ENCODE results near the gene GCNT2. TPM values are rescaled to one million over a fixed set of nuclear protein-coding genes. Genes with fewer than 3 reads are reported as not detected.
"Not testable (repeated sequence)": the region's sequence is repeated elsewhere in the genome, so short reads cannot be mapped to it uniquely, and the experiment has no call there.

GCNT2 gene
- total RNA-seq, 1 donor from 2014 or later: 8.2 TPM

GRCh38 chr6:10643201-10643651, 122.1 kb downstream of the GCNT2 start:
- H3K27me3 Mint-ChIP-seq: peaks cover 15% of the 10 kb centered on the region

DNA sequence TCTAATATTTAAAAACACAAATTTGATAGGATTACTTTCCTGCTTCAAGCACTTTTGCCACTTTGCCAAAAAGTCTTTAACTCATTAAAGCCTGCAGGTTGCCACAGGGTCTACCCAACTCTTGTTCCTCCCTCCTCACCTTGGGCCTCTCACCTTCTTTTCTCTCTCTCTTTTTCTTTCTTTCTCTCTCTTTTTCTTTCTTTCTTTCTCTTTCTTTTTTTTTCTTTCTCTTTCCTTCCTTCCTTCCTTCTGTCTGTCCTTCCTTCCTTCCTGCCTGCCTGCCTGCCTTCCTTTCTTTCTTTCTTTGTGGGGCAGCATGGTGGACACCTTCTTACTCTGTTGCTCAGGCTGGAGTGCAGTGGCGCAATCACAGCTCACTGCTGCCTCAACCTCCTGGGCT, 123.1 kb downstream of the GCNT2 start:
- peaks cover 15% of the 10 kb centered on the region for H3K27me3 Mint-ChIP-seq
- no peaks in the 10 kb centered on the region for H3K9me3 Mint-ChIP-seq (ENCODE audit: low read depth)
- H3K4me1 Mint-ChIP-seq (ENCODE audit: low read depth): peaks cover 5% of the 10 kb centered on the region
- no peaks in the 10 kb centered on the region for H3K36me3 Mint-ChIP-seq (ENCODE audit: insufficient read depth)
- no peak for DNase-seq (ENCODE audit: low spot score, unreplicated experiment)
- TF ChIP-seq, protein P1, sequence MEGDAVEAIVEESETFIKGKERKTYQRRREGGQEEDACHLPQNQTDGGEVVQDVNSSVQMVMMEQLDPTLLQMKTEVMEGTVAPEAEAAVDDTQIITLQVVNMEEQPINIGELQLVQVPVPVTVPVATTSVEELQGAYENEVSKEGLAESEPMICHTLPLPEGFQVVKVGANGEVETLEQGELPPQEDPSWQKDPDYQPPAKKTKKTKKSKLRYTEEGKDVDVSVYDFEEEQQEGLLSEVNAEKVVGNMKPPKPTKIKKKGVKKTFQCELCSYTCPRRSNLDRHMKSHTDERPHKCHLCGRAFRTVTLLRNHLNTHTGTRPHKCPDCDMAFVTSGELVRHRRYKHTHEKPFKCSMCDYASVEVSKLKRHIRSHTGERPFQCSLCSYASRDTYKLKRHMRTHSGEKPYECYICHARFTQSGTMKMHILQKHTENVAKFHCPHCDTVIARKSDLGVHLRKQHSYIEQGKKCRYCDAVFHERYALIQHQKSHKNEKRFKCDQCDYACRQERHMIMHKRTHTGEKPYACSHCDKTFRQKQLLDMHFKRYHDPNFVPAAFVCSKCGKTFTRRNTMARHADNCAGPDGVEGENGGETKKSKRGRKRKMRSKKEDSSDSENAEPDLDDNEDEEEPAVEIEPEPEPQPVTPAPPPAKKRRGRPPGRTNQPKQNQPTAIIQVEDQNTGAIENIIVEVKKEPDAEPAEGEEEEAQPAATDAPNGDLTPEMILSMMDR (IDR thresholded peaks at IDR 0.05; ENCODE audit: unreplicated experiment): no peak
- no peak overlapping the region for H3K4me3 Mint-ChIP-seq (ENCODE audit: low read depth)
- no peak overlapping the region for H3K27ac Mint-ChIP-seq

More at GRCh38 chr6:10643201-10643651, 122.1 kb downstream of the GCNT2 start:
- H3K36me3 Mint-ChIP-seq (ENCODE audit: insufficient read depth): no peaks in the 10 kb centered on the region
- TF ChIP-seq, protein P1 (IDR thresholded peaks at IDR 0.05; ENCODE audit: unreplicated experiment): no peak
- peaks cover 5% of the 10 kb centered on the region for H3K4me1 Mint-ChIP-seq (ENCODE audit: low read depth)
- H3K9me3 Mint-ChIP-seq (ENCODE audit: low read depth): no peaks in the 10 kb centered on the region
- no peak overlapping the region for H3K4me3 Mint-ChIP-seq (ENCODE audit: low read depth)
- no peak overlapping the region for H3K27ac Mint-ChIP-seq
- no peak for DNase-seq (ENCODE audit: low spot score, unreplicated experiment)

DNA sequence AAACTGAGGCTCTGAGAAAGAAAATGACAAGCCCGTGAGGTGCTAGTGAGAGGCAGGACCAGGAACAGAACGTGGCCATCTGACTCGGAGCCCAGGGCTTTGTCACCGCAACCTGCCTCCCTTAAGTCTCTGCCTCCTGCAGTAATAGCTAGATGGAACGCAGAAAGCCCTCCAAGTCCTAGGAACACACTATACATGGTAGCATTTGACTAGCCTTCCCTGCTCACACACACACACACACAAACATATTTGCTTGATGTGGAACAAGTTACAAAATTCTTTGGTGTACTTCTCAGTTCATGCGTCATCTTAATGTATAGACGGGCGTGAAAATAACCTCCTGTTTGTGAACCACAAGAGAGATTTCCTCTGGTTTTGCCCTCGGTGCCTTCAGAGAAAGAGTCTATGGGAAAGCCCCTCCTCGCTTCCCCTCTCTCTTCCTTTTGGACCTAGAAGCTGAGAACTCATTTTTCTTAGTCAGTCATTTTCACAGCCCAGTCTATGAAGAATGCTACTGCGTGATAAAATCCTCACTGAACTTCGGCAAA, 134.4 kb downstream of the GCNT2 start:
- no peak overlapping the region for H3K4me3 Mint-ChIP-seq (ENCODE audit: low read depth)
- H3K4me1 Mint-ChIP-seq (ENCODE audit: low read depth): no peaks in the 10 kb centered on the region
- TF ChIP-seq, protein P1 (IDR thresholded peaks at IDR 0.05; ENCODE audit: unreplicated experiment): no peak
- H3K9me3 Mint-ChIP-seq (ENCODE audit: low read depth): no peaks in the 10 kb centered on the region
- no peaks in the 10 kb centered on the region for H3K36me3 Mint-ChIP-seq (ENCODE audit: insufficient read depth)
- H3K27ac Mint-ChIP-seq: no peak overlapping the region
- no peak for DNase-seq (ENCODE audit: low spot score, unreplicated experiment)
- peaks cover 38% of the 10 kb centered on the region for H3K27me3 Mint-ChIP-seq

DNA sequence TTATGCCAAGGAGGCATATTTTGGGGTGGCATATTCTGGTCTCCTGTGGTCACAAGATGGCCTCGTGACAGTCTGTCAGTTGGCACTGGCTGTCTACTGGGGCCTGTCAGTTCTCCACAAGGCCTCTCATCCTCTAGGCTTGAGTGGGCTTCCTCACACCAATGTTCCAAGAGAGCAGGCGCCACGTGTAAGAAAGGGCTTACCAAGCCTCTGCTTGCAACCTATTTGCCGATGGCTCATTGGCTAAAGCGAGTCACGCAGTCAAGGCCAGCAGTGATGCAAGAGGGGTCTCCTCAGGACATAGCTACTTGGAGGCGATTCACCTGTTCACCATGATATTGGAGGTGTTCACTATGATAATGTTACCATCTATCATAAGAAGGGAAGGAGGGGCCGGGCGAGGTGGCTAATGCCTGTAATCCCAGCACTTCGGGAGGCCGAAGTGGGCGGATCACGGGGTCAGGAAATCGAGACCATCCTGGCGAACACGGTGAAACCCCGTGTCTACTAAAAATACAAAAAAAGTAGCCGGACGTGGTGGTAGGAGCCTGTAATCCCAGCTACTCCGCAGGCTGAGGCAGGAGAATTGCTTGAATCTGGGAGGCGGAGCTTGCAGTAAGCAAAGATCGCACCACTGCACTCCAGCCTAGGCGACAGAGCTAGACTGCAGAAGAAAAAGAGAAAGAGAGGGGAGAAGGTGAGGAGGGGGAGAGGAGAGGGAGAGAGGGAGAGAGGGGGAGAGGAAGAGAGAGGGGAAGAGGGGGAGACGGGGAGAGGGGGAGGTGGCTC, 138.0 kb downstream of the GCNT2 start:
- DNase-seq (ENCODE audit: low spot score, unreplicated experiment): no peak
- peaks cover under 1% of the 10 kb centered on the region for H3K36me3 Mint-ChIP-seq (ENCODE audit: insufficient read depth)
- no peak overlapping the region for H3K27ac Mint-ChIP-seq
- TF ChIP-seq, protein P1 (IDR thresholded peaks at IDR 0.05; ENCODE audit: unreplicated experiment): no peak
- peak overlapping the region; percentile 69 for H3K4me3 Mint-ChIP-seq (ENCODE audit: low read depth)
- H3K4me1 Mint-ChIP-seq (ENCODE audit: low read depth): no peaks in the 10 kb centered on the region
- H3K27me3 Mint-ChIP-seq: peaks cover 27% of the 10 kb centered on the region
- peaks cover 4% of the 10 kb centered on the region for H3K9me3 Mint-ChIP-seq (ENCODE audit: low read depth)

GRCh38 chr6:10659699-10660348, 138.7 kb downstream of the GCNT2 start:
- Mint-ChIP-seq H3K27ac (no peak overlapping the region), H3K27me3 (peaks cover 27% of the 10 kb centered on the region), H3K4me1 (ENCODE audit: low read depth) (no peaks in the 10 kb centered on the region), H3K9me3 (ENCODE audit: low read depth) (peaks cover 7% of the 10 kb centered on the region), H3K36me3 (ENCODE audit: insufficient read depth) (peaks cover 1% of the 10 kb centered on the region), H3K4me3 (ENCODE audit: low read depth) (peak overlapping the region; percentile 69)
- DNase-seq (ENCODE audit: low spot score, unreplicated experiment): peak; percentile 41
- TF ChIP-seq, protein P1 (IDR thresholded peaks at IDR 0.05; ENCODE audit: unreplicated experiment): no peak

- DNase-seq (ENCODE audit: low spot score, unreplicated experiment); H3K27ac Mint-ChIP-seq; H3K9me3 Mint-ChIP-seq (ENCODE audit: low read depth); H3K4me1 Mint-ChIP-seq (ENCODE audit: low read depth); H3K36me3 Mint-ChIP-seq (ENCODE audit: insufficient read depth): not testable (repeated sequence)
- Mint-ChIP-seq H3K4me3 (ENCODE audit: low read depth) (peak overlapping the region; percentile 69), H3K27me3 (peaks cover 19% of the 10 kb centered on the region)
Observed at GRCh38 chr6:10660431-10661191, 139.5 kb downstream of the GCNT2 start.

Data from progenitor cell of endocrine pancreas (in vitro differentiated cells).